ENCODE data around the gene WASF3.

DNA sequence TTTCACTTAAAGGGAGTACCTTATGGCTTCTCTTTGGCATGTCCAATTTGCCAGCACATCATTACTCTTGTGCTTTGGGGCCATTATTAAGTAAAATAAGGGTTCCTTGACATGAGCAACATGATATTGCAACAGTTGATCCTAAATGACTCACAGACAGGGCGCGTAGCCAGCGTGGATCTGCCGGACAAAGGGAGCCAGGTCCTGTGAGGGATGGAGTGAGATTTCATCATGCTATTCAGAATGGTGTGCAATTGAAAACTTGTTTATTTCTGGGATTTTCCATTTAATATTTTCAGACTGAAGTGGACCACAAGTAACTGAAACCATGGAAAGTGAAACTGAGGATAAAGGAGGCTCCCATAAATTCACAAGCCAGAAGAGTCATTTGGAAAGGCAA, 48.6 kb upstream of the WASF3 start:
- TF ChIP-seq, protein P1, sequence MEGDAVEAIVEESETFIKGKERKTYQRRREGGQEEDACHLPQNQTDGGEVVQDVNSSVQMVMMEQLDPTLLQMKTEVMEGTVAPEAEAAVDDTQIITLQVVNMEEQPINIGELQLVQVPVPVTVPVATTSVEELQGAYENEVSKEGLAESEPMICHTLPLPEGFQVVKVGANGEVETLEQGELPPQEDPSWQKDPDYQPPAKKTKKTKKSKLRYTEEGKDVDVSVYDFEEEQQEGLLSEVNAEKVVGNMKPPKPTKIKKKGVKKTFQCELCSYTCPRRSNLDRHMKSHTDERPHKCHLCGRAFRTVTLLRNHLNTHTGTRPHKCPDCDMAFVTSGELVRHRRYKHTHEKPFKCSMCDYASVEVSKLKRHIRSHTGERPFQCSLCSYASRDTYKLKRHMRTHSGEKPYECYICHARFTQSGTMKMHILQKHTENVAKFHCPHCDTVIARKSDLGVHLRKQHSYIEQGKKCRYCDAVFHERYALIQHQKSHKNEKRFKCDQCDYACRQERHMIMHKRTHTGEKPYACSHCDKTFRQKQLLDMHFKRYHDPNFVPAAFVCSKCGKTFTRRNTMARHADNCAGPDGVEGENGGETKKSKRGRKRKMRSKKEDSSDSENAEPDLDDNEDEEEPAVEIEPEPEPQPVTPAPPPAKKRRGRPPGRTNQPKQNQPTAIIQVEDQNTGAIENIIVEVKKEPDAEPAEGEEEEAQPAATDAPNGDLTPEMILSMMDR (conservative IDR thresholded peaks at IDR 0.05): no peak
- no peak for TF ChIP-seq ZFX (IDR thresholded peaks at IDR 0.05)
